GM18511 (cell line): Measurements from ENCODE around the gene PRRT4.

Experiments
- ATAC-seq: cut with Tn5 transposase; IDR thresholded peaks from one replicate; pipeline ENCODE4 v1.9.1; 2021; ENCODE audit warnings: mild to moderate bottlenecking, moderate library complexity; ENCODE audit not compliant: unreplicated experiment

Gene PRRT4

DNA sequence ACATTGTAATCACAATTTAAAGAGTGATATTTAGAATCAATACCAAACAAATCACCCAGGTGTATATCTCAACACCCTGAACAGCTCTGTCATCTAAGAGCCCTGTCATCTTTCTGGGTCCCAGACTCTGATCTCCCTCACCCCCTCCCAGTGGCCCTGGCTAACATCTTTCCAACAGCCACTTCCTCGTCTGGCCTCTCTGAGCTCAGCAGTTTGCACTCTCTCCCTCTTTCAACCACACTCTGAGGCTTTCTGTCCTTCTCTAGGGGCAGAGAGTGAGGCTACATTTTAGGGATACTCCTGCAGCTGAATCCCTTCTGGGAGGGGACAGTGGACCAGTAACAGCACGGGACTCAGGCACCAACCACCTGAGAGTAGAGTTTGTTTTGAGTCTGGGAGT is 17.1 kb upstream of the PRRT4 start:
- no peak for ATAC-seq

DNA sequence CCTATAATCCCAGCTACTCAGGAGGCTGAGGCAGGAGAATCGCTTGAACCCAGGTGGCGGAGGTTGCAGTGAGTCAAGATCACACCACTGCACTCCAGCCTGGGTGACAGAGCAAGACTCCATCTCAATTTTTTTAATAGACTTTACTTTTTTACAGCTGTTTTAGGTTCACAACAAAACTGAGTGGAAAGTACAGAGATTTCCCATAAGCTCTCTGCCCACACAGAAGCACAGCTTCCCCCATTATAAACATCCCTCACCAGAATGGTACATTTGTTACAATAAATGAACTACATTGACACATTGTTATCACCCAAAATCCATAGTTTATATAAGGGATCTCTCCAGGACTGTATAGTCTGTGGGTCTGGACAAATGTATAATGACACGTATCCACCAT is 14.6 kb upstream of the PRRT4 start:
- ATAC-seq: no peak

DNA sequence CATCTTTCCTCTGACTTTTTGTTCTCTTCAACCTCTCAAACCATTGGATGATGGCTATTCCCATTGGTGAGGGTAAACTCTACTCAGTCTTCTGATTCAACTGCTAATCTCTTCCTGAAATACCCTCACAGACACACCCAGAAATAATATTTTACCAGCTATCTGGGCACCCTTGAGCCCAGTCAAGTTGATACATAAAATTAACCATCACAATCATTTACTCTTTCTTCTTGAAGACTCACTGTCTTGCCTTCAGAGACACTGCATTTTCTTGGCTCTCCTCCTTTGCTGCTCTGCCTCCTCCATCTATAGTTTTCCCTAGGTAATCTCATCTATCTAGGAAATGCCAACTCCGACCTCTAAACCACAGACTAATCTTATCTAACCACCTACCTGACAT is 12.6 kb upstream of the PRRT4 start:
- no peak for ATAC-seq

DNA sequence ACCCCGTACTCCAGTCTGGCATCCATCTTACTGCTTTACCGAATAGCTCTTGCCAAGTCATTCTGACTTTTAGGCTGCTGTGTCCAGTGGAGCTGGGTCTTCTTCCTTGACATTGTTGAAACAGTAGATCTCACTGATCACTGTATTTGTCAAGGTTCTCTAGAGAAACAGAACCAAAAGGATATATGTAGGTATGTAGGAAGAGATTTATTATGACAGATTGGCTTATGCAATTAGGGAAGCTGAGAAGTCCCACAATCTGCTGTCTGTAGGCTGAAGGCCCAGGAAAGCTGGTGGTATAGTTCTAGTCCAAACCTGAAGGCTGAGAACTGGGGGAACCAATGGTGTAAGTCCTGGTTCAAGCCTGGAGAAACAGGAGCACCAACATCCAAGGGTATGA is 12.1 kb upstream of the PRRT4 start:
- ATAC-seq: no peak

DNA sequence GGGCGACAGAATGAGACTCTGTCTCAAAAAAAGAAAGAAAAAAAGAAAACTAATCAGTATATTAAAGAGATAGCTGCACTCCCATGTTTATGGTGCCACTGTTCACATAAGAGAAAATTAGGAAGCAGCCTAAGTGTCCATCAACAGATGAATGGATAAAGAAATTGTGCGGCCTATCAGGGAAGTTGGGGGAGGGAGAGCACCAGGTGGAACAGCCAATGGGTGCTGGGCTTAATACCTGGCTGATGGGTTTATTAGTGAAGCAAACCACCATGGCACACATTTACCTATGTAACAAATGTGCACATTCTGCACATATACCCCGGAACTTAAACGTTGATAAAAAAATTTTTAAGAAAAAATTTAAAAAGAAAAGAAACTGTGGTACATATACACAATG is 9.0 kb upstream of the PRRT4 start:
- no peak for ATAC-seq

DNA sequence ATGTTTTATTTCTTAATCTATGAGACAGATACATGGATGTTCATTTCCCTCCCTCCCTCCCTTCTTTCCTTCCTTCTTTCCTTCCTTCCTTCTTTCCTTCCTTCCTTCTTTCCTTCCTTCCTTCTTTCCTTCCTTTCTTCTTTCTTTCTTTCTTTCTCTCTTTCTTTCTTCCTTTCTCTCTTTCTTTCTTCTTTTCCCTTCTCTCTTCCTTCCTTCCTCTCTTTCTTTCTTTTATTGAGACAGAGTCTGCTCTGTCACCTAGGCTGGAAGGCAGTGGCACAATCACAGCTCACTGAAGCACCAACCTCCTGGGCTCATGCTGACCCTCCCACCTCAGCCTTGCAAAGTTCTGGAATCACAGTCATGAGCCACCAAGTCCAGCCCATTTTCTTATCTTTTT is 5.5 kb upstream of the PRRT4 start:
- no peak for ATAC-seq

DNA sequence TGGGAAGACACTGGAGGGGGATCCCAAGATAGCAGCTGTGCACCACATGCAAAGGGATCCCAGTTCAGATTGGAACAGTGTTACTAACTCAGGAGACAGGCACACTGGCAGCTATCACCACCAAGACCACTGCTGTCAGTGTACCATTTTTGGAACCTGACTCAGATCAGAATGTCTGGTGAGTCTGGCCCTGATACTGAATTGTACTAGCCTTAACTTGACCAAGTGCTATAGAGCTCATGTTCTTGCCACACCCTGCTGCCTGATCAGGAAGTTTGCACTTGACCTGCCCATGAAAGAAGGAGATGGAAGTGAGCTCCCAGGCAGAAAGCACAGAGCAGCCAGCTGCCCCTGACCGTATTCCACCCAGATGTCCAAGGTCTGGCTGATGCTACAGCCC is 4.8 kb upstream of the PRRT4 start:
- no peak for ATAC-seq

DNA sequence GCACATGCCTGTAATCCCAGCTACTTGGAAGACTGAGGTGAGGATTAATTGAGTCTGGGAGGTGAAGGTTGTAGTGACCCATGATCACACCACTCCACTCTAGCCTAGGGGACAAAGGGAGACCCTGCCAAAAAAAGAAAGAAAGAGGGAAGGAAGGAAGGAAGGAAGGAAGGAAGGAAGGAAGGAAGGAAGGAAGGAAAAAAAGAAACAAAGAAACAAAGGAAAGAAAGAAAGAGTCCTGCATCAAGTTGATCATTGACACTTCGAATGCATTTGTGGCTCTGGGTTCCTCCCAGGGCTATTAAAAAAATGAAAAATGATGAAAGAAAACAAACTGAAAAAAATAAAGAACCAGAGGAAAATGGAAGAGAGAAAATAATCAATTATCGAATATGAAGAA is 3.9 kb upstream of the PRRT4 start:
- no peak for ATAC-seq

DNA sequence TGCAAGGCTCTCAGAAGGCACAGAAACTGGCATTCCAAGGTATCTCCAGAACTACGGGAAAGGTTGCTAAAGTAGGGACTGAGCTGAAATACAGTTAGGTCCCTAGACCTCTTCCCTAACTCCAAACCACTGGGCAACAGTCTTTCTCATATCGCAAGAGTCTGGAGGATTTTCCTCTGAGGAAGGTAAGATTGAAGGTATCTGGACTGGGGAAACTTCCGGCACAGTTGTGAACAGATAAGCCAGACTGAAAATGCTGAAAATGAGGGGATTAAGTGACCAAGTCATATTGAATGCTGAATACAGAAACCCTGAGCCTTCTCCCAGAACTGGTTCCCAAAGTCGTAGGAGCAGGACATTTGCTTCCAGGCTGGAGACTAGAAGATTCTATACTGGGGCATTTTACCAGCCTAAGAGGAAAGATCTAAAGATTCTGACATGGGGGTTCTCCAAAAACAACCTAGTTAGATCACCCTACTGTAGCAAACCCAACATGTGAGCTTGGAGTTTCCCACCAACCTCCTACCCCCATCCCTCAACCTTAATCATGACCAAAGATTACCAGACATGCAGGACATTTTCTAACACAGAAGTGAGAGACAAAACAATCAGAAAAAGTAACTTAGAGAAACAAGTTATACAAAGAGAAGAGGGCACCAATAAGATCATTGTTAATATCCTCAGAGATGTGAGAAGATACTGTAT is 2.8 kb upstream of the PRRT4 start:
- no peak for ATAC-seq

DNA sequence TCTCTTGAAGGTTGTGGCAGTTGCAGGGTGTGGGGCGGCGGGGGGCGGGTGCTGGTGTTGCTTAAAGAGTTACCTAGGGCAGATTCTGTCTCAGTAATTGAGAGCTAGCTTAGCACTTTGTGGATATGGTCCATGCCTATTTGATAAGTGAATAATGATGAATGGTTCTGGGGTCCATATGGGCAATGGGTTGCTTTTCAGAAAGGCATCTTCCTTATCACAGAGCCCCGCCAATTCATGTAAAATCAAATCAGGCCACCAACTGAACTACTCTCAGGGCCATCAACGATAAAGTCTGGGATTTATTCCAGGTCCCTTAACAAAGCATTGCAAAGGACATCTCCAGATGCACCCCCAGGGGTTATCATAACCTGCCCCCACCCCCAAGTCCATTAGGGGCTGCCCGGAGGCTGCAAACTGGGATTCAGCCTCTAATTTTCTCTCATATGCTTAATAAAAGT is 1.8 kb upstream of the PRRT4 start:
- ATAC-seq: no peak

DNA sequence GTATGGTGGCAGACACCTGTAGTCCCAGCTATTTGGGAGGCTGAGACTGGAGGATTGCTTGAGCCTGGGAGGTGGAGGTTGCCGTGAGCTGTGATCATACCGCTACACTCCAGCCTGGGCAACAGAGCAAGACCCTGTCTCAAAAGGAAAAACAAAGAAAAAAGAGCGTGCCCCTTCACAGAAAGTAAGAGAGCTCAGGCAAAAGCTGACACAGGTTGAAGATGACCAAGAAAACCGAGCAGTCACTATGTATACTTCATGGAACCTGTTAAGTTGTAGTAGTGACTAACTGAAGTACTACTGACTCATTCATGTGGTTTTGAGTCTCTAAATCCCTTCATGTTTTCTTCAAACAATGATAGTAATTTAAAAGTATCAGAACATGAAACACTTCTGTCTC is 1.2 kb upstream of the PRRT4 start:
- no peak for ATAC-seq

DNA sequence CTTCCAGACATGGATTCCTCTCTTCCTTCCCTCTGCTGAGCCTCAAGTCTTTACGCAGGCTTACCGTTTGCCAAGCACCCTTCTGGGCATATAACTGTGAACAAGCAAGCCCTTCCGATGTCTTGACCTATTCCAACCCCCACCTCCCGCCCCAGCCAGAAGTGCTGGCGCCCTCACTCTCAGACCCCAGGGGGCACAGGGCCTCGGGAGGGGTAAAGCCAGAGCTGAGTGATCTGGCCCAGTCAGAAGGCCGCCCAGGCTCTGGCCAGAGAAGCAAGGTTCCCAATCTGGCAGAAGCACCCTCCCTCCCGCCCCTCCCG is 1.2 kb downstream of the PRRT4 start:
- no peak for ATAC-seq

DNA sequence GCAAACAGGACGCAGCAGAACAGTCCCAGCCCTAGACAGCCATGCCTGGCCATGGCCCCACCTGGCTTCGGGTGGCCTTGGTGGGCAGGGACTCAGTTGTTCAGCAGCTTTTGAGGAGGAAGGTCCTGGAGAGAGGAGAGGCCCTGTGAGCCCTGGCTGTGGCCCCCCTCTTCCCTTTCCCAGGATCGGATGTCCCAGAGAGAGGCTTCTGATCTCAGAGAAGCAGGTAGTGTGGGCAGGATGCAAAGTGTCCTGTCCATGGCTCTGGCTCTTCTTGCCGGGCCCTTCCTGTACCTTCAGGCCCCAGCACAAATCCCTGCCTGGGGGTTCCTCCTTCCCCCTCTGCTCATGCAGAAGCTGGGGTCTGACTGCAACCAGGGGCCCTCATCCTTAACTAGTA is 1.6 kb downstream of the PRRT4 start:
- ATAC-seq: no peak

DNA sequence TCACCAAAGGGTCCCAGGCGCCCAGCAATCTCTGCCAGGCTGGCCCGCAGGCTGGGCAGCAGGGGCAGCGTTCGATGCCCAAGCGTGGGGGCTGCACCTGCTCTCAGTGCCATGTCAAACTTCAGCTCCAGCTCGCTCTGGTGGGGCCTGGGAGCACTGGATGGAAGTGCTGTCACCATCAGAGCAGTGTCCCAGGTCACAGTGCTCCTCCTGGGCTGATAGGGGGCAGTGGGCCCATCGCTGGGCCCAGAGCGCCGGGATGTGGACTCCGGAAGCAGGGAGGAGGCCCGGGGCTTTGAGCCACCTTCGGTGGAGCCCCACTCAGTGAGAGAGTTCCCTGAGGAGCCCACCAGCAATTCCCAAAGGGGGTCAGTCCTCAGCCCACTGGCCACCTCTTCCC is 2.2 kb downstream of the PRRT4 start:
- no peak for ATAC-seq

DNA sequence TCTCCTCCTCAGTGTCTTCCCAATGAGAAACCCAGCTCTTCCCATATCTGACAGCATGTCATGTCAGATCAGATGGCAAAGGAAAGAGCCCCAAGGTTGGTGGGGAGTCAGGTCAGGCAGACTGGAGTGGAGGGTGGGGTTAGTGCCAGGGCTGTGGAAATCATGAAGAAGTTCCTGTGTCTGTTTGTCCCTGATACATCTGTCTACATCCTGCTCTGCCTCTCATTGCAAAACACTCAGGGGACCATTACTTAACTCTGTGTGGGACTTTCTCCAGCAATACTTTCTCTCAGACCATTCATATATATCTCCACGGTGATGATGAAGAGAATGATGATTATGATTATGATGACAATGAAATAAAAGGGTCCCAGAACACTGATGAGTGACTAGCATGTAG is 3.3 kb downstream of the PRRT4 start:
- no peak for ATAC-seq

DNA sequence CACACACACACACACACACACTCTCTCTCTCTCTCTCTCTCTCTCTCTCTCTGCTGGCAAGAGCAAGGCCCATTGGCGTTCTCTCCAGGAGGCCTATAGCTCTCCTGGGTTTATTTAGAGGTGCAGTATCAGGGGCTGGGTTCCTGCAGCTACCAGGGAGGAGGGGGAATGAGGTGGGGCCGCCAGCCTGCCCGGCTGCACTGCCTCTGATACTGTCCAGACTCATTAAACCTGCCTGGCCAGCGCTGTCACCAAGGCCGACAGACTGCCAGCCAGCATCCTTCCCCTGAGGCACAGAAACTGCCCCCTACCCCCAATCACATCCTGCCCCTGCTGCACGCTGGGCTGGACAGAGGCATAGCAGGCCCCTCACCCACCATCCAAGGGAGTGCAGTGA is 4.3 kb downstream of the PRRT4 start:
- ATAC-seq: no peak

DNA sequence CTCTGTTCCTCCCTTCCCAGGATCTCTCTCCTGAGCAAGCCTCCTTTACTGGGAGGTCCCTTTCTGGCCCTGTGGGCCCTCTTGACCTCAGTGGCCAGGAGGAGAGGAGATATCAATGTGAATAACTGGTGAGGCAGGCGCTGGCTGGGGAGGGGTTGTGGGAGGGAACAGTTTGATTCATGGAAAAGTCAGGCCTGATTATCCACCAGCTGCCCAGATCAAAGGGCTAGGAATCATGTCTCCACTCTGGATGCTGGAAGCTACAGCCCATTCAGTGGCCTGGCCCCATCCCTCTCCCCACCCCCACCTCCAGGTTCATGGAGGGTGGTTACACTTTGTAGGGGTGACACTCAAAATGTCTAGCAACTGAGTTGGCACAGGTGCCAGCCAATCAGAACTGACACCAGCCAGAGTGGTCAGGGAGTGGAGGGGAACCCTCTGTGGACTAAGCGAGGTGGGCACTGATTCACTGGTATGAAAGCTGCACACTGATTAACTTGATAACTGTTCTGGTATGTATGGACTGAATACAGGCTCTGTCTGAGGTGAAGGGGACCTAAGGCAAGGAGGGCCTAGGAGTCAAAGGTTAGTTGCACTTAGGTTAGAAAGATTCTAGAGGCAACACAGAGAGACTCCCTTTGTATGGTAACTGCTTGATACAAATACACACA is 4.8 kb downstream of the PRRT4 start:
- ATAC-seq: no peak

DNA sequence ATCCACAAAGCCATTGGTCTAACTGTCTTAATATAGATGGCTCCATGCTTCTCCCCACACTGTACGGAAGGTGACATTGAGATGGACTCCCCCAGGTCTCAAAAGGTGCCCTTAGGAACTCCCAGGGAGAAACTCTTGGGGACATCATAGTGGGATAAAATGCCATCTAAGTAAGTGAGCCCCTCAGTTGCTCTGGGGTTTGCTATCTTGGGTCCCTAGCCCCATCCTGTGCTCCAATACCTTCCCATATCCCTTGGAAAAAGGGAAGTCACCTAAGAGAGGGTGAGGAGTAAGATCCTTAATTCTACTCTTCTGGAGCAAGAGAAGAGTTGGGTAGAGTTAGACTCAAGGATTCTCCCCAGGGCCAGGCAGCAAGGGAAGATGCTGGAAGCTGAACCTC is 7.9 kb downstream of the PRRT4 start:
- ATAC-seq: no peak

DNA sequence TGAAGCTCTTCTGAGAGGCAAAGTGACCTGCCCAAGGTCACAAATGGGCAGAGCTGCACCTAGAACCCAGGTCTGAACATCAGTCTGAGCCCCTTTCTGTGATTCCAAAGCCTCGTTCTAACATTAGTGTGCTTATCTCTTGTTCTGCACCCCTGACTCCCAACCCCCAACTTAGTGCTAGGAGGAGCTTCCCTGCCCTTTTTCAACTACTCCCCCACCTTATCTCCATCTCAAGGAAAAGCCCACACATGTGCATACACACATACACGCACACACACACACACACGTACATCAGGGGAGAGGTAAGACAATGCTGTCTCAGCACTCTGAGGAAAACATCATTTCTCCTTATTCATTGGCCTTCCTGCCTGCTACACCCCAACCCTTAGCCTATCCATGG is 8.3 kb downstream of the PRRT4 start:
- no peak for ATAC-seq

DNA sequence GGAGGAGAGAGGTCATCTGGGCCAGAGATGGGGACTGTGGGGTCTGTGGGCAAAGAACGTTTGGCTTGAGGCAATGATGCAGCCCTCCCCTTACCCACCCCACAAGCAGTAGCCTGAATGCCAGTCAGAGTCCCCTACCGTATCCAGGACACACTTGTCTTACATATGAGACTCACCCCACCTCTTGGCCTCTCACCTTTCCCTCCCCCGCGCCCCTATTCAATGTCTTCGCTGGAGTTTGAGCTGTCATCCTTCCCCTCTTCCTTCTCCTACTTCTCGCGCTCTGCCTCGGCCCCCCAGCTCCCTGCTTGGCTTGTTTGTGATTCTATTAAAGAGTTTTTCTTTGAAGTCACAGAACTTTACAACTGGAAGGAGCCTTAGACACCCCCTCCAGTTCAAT is 8.9 kb downstream of the PRRT4 start:
- no peak for ATAC-seq

DNA sequence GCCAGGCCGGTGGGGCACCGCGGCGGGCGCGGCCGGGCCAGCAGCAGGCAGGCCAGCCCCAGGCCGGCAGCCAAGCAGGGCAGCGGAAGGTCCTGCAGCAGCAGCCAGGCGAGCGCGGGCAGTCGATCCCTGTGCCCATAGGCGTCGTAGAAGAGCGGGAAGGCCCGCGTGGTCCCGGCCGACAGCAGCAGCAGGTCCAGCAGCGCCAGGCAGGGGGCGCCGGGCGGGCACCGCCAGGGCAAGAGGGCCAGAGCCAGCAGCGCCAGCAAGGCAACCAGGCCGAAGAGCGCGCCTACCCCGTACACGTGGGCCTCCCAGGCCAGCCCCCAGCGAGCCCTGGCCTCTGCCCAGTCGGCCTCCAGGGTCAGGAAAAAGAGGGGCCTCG is 9.3 kb downstream of the PRRT4 start:
- no peak for ATAC-seq

DNA sequence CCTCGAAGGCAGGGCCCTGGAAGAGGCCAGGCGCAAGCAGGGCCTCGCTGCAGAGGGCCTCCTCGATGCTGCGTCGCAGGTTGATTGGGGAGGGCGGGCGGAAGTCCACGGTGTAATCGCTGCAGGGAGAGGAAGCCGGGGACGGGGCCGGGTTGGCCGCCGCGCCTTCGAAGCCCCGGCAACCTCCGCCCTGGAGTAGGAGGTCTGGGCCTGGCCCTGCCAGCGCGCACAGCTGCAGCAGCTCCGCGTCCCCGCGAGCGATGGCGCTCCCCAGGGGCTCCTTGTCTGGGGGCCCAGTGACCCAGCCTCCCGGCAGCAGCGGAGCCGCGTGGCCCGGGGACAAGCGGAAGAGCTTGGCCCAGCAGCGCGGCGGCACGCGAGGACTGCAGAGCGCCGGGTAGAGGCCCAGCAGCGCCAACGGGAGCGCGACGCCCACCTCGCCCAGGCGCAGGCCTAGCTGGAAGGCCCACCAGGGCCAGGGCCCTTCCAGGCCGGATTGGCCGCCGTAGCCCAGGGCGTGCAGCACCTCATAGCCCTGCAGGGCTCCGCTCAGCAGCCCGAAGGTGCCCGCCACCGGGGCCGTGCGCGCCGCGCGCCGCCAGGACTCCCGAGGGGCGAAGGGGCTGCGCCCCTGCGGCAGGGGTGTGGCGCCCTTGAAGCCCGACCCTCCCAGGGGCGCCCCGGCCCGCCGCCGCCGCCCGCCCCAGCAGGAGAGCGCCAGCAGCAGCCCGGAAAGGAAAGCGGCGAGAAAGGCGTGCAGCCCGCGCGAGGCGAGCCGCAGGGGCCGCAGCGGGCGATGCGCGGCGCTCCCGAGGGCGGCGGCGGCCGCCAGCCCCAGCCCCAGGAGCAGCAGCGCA is 10.0 kb downstream of the PRRT4 start:
- no peak for ATAC-seq
